HG02763 (cell line): ENCODE data around the gene OR7E24.
"Not testable (repeated sequence)": the region's sequence is repeated elsewhere in the genome, so short reads cannot be mapped to it uniquely, and the experiment has no call there.

Experiments used
- ATAC-seq: cut with Tn5 transposase; IDR thresholded peaks from one replicate; pipeline ENCODE4 v1.9.1; 2021; ENCODE audit warnings: mild to moderate bottlenecking, moderate library complexity; ENCODE audit not compliant: unreplicated experiment

The OR7E24 gene

DNA sequence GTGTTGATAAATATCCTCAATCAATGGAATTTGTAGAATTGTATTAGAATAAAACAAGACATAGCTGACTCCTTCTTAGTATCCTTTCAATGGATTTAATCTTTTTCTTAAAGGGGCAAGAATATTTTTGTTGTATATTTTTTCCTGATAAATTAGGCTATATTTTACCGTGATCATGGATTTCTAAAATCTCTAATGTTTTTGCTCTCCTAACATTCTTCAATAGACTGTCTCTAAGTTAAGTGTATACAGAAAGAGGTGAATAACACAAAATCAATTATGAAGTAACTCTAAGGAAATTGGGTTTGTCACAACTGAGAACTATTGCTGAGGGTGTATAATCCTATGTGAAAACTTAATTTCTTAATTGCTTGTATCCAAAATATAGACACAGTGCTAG, at the start of gene OR7E24:
Gene OR7E24 (plus strand): TSS at position 301 of the 400 bp plus-strand sequence. CDS start 114 bp downstream, outside the sequence.
- ATAC-seq, result no peak

DNA sequence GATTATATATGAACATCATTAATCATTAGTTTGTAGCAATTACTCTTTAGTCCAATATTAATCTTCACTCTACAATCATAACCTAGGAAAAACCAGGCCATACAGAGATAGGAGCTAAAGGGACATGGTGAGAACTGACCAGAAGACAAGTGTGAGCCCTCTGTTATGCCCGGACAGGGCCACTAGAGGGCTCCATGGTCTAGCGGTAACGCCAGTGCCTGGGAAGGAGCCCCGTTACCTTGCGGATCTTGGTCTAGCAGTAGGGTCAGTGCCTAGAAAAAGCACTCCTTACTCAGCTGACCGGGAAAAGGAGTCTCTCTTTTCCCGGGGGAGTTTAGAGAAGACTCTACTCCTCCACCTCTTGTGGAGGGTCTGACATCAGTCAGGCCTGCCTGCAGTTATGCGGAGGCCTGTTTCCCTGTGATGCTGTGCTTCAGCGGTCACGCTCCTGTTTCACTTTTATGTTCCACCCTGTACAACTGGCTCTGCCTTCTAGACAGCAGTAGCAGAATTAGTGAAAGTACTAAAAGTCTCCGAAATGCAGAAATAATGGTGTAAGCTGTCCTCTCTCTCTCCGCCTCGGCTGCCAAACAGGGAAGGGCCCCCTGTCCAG, 45.1 kb upstream of the OR7E24 start:
- no peak for ATAC-seq

DNA sequence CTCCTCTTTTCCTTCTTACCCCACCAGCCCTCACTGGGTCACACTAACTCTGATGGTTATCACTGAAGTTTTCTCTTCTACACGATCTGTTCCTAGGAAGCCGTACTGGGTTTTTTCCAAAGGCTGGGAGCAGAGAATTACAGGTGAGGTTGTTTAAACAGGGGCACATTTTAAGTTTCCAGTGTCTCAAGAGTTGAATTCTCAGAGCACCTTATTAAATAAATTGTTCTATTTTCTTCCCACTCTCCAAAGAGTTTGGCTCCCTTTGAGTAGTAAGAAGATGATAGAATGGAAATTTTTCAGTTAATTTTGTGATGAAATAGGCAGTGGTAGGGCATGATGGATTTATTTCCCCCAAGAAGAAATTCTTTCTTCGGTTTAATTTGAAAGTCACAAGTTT, 31.2 kb upstream of the OR7E24 start, which contains the start of gene OR7D4:
Gene OR7D4 (minus strand): TSS at position 101 of the 400 bp plus-strand sequence. CDS start 4,752 bp downstream, outside the sequence.
- ATAC-seq, result no peak

DNA sequence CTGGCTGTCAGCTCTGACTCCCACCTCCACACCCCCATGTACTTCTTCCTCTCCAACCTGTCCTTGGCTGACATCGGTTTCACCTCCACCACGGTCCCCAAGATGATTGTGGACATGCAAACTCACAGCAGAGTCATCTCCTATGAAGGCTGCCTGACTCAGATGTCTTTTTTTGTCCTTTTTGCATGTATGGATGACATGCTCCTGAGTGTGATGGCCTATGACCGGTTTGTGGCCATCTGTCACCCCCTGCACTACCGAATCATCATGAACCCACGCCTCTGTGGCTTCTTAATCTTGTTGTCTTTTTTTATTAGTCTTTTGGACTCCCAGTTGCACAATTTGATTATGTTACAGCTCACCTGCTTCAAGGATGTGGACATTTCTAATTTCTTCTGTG, 506 bp downstream of the OR7E24 start:
- ATAC-seq, result no peak

DNA sequence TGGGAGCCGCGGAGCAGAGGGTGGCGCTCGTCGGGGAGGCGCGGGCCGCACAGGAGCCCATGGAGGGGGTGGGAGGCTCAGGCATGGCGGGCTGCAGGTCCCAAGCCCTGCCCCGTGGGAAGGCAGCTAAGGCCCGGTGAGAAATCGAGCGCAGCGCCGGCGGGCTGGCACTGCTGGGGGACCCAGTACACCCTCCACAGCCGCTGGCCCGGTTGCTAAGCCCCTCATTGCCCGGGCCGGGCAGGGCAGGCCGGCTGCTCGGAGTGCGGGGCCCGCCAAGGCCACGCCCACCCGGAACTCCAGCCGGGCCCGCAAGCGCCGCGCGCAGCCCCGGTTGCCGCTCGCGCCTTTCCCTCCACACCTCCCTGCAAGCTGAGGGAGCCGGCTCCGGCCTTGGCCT, 32.8 kb downstream of the OR7E24 start:
- ATAC-seq, result not testable (repeated sequence)

DNA sequence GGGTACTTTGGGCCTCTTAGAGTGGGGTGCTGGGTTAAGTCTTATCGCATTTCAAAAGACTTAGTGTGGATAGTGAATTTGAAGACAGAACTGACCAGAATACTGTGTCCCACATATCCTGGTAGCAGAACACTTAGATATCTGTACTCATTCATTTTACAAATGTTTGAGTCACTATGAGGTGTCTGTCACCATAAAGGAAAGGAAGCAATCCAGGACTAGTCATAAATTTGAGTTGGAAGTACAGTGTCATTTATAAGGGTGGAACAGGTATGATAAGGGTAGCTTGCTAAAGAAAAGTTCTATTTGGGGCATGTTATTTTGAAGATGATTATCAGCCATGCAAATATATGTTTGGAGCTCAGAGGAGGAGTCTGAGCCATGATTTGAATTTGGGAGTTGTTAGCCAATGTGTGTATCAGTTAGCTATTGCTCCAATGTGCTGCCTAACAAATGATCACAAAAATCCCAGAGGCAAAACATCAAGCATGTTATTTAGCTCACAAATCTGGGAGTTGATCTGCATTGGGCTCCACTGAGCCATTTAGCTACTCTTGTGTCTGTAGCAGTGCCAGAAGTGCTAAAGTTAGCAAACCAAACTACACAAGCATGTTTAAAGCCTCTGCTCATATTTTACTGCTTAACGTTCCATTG, 38.6 kb downstream of the OR7E24 start:
- no peak for ATAC-seq

DNA sequence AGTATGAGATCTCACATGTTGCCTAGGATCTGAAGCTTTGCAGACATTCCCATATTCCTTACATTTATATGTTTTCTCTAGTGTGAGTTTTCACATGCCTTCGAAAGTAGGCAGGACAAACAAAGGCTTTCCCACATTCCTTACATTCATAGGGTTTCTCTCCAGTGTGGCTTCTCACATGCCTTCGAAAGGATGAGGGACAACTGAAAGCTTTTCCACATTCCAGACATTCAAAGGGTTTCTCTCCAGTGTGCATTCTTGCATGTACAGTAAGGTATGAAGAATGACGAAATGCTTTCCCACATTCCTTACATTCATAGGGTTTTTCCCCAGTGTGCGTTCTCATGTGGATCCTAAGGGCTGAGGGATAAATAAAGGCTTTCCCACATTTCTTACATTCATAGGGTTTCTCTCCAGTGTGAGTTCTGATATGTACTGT, 44.7 kb downstream of the OR7E24 start:
- ATAC-seq, result no peak

DNA sequence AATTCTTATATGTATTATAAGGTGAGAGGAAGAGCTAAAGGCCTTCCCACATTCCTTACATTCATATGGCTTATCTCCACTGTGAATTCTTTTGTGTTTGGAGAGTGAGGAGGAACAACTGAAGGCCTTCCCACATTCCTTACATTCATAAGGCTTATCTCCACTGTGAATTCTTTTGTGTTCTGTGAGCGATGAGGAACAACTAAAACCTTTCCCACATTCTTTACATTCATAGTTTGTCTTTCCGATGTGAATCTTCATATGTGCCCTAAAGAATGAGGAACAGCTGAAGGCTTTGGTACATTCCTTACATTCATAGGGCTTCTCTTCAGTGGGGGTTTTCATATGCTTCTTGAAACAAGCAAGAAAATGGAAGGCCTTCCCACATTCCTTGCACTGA, 45.6 kb downstream of the OR7E24 start:
- no peak for ATAC-seq
